Spleen (tissue), 11 donors: ENCODE data around the gene UBE2G1. TPM values are rescaled to one million over a fixed set of nuclear protein-coding genes. Genes with fewer than 3 reads are reported as not detected.
"Not testable (repeated sequence)": the region's sequence is repeated elsewhere in the genome, so short reads cannot be mapped to it uniquely, and the experiment has no call there.

ENCODE experiments used
- DNase-seq: peaks from one replicate; pipeline ENCODE4 v3.0.0-alpha.2; 2020
- H3K27ac ChIP-seq, 8 donors: fragments of 200-600 bp; sonication (generic) in 7 of 8; 1 replicate in 4 of 8; 2 replicates in 4 of 8; pipeline versions ENCODE4 v1.5.0 to v1.8.0; 2016 to 2021; ENCODE audit warnings: inconsistent platforms in 4 of 8, mild to moderate bottlenecking in 4 of 8, moderate library complexity in 1 of 8
- H3K27me3 ChIP-seq, 7 donors: fragments of 200-600 bp; sonication (generic) in 6 of 7; replicated peaks in 1 of 7; 1 replicate in 4 of 7; 2 replicates in 3 of 7; pipeline versions ENCODE4 v1.5.0 to v1.8.0; 2016 to 2021; ENCODE audit warnings: inconsistent platforms in 3 of 7, mild to moderate bottlenecking in 1 of 7
- H3K36me3 ChIP-seq, 6 donors: fragments of 200-600 bp; sonication (generic) in 5 of 6; 1 replicate in 4 of 6; 2 replicates in 2 of 6; pipeline versions ENCODE4 v1.5.0 to v1.8.0; 2016 to 2021; ENCODE audit warnings: inconsistent platforms in 2 of 6
- H3K4me1 ChIP-seq, 6 donors: fragments of 200-600 bp; sonication (generic) in 5 of 6; 1 replicate in 3 of 6; 2 replicates in 3 of 6; pipeline versions ENCODE4 v1.5.0 to v1.8.0; 2016 to 2021; ENCODE audit warnings: inconsistent platforms in 3 of 6
- H3K4me3 ChIP-seq, 8 donors: fragments of 200-600 bp; sonication (generic) in 7 of 8; 1 replicate in 4 of 8; 2 replicates in 4 of 8; pipeline versions ENCODE4 v1.5.0 to v1.8.0; 2016 to 2021; ENCODE audit warnings: inconsistent platforms in 4 of 8, mild to moderate bottlenecking in 4 of 8, moderate library complexity in 2 of 8
- H3K9me3 ChIP-seq, 8 donors: fragments of 200-600 bp; sonication (generic) in 7 of 8; 1 replicate in 4 of 8; 2 replicates in 4 of 8; pipeline versions ENCODE4 v1.5.0 to v1.8.0; 2016 to 2021; ENCODE audit warnings: inconsistent platforms in 4 of 8
- CTCF ChIP-seq, 11 experiments: fragments of 200-600 bp in 7 of 11; fragments of 450-650 bp in 4 of 11; sonication (generic) in 4 of 11; IDR thresholded peaks in 8 of 11; conservative IDR thresholded peaks in 3 of 11; 1 replicate in 7 of 11; 2 replicates in 4 of 11; pipeline versions ENCODE4 v1.4.0 to v1.8.0; 2016 to 2021; ENCODE audit warnings: antibody characterized with exemption in 11 of 11, inconsistent platforms in 4 of 11, mild to moderate bottlenecking in 1 of 11
- POLR2A ChIP-seq, 3 donors: fragments of 450-650 bp; IDR thresholded peaks; one replicate each; pipeline ENCODE4 v1.5.1; 2017; ENCODE audit warnings: antibody characterized with exemption in 3 of 3, mild to moderate bottlenecking in 1 of 3
- POLR2AphosphoS5 ChIP-seq, 3 donors: sonication (generic); formaldehyde crosslinking; IDR thresholded peaks; one replicate each; pipeline ENCODE4 v1.5.1; 2017; ENCODE audit warnings: antibody characterized with exemption in 3 of 3
- WGBS, 5 donors: extraction: QIAGEN DNeasy Blood & Tissue Kit in 3 of 5; methylation state at CpG; one replicate each; pipeline versions ENCODE4 v1.1.5 to v1.1.7; 2013 to 2018; 5-methylcytosine and 5-hydroxymethylcytosine counted together
- intact Hi-C: fragments of 100-400 bp; cut with DNase I; formaldehyde crosslinking; loops from one replicate; pipeline ENCODE4 v1.15.0; 2023; ENCODE audit warnings: low total_unique reads
- polyA plus RNA-seq, 3 donors: library from polyadenylated mRNA; stranded (reverse); fragments of 200-250 nt; gene quantifications; one replicate each; pipeline ENCODE4 v1.2.1, GENCODE V29; 2013
- total RNA-seq, 7 donors: library from RNA; depleted of rRNA in 3 of 7; stranded (reverse); fragments of >200 nt in 3 of 7; fragmentation: NEBNext Ultra II Directional in 4 of 7; extraction: Animal tissue kit (Norgen Biotek cat#: 25700) in 4 of 7; gene quantifications; one replicate each; pipeline versions ENCODE4 v1.1.0 to v1.2.1, GENCODE V29; 2016 to 2021
- donor health status: healthy with polysubstance abuse.
- donor health status: DM: no; HTN: no; CAD: no; lungs with moderate emphysema.
- donor health status: DM: no; HTN: no; CAD: no.
- donor health status: Bipolar disorder and iron deficiency.
- donor health status: healthy.
- donor health status: DM: no; HTN: no; CAD: no.
- donor health status: DM: yes; HTN: yes; CAD: no.

UBE2G1 gene
- total and polyA plus RNA-seq, 10 donors, result 10.7 to 59.7 (median 54.1) TPM

DNA sequence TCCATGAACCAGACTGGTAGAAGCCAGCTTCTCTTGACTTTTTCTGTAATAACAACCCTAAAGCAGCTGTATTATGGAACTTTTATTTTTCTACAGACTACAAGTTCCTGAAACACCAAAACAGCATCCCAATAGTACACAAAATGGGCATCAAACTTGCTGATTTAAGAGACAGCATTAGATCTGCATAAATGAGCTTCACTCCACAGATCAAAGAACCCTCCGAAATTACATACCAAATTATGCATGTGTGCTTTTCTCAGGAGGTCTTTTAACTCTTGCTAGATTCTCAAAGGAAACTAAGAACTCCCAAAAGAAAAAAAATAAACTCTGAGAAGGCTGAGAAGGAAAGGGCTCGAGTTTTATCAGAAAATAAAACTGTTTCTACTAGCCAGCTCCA lies 12.3 kb downstream of the UBE2G1 start:
- no peak for TF ChIP-seq CTCF (IDR thresholded peaks at IDR 0.05 in 8 of 11, conservative IDR thresholded peaks at IDR 0.05 in 3 of 11)
- TF ChIP-seq POLR2AphosphoS5 (IDR thresholded peaks at IDR 0.05), result no peak
- no peak for TF ChIP-seq POLR2A (IDR thresholded peaks at IDR 0.05)
- Histone ChIP-seq H3K27ac (peak overlapping the region in 1 of 8 donors; percentile 35), H3K27me3 (no peaks in the 10 kb centered on the region), H3K4me1 (peaks cover 9 to 98% (median 61%) of the 10 kb centered on the region in 6 donors), H3K4me3 (no peak overlapping the region), H3K36me3 (no peaks in the 10 kb centered on the region), H3K9me3 (no peaks in the 10 kb centered on the region)
- 53 to 68% (median 55%) methylated on average over 2 of the region's 2 CpGs for WGBS, 5 donors
- no peak for DNase-seq
- intact Hi-C loops, result no loop called here

DNA sequence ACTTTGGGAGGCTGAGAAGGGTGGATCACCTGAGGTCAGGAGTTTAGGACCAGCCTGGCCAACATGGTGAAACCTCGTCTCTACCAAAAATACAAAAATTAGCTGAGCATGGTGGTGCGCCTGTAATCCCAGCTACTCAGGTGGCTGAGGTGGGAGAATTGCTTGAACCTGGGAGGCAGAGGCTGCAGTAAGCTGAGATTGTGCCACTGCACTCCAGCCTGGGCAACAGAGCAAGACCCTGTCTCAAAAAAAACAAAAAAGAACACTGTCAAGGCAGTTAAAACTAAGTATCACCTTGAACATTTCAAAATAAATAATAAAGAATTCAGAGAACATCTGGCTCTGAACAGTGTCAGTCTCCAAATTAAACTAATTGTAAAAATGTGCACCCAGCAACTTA lies 16.3 kb downstream of the UBE2G1 start:
- WGBS, 5 donors, result 81 to 94% (median 92%) methylated on average over 2 of the region's 2 CpGs
- H3K4me3 ChIP-seq, H3K9me3 ChIP-seq, DNase-seq, H3K27me3 ChIP-seq, H3K36me3 ChIP-seq, H3K27ac ChIP-seq, intact Hi-C loops: not testable (repeated sequence)
- peaks cover 9 to 96% (median 48%) of the 10 kb centered on the region in 6 donors for H3K4me1 ChIP-seq

DNA sequence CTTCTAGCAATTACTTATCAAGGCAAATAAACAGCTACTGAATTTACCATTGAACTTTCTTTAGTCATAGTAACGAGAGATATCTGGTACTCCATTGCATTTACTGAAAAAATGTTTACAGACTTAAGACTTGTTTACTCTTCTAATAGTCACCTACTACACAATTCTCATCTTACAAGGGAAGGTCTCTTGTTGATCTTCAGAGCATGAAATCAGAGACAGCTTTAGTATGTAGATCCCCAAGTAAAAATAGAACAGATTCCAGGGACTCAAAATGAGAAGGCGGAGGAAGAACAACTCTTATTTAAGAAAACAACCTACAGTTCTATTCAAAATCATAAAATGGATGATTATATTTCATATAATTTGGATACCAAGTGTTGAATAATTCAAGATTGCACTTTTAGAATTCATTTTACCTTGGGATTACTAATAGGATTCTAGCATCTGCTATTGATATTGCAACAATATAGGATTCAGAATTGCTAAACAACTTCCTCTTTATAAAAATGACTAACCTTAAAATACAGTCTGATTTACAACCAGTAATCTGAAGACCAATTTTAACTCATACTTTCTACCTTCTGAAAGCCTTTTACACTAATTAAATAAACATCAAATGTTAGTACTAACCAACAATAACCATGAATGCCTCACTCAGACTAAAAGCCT lies 20.8 kb downstream of the UBE2G1 start:
- 86 to 94% (median 91%) methylated on average over 2 of the region's 2 CpGs for WGBS, 5 donors
- TF ChIP-seq POLR2AphosphoS5 (IDR thresholded peaks at IDR 0.05) (no peak), POLR2A (IDR thresholded peaks at IDR 0.05) (no peak), CTCF (IDR thresholded peaks at IDR 0.05 in 8 of 11, conservative IDR thresholded peaks at IDR 0.05 in 3 of 11) (no peak)
- Histone ChIP-seq H3K4me3 (no peak overlapping the region), H3K27ac (no peak overlapping the region), H3K36me3 (peaks cover 0 to 9% (median 0%) of the 10 kb centered on the region in 6 donors), H3K9me3 (no peaks in the 10 kb centered on the region), H3K4me1 (peaks cover 4 to 94% (median 44%) of the 10 kb centered on the region in 6 donors), H3K27me3 (no peaks in the 10 kb centered on the region)
- intact Hi-C loops, result no loop called here
- no peak for DNase-seq

- TF ChIP-seq CTCF (IDR thresholded peaks at IDR 0.05 in 8 of 11, conservative IDR thresholded peaks at IDR 0.05 in 3 of 11) (no peak), POLR2AphosphoS5 (IDR thresholded peaks at IDR 0.05) (no peak), POLR2A (IDR thresholded peaks at IDR 0.05) (no peak)
- Histone ChIP-seq H3K4me1 (peaks cover 7 to 94% (median 43%) of the 10 kb centered on the region in 6 donors), H3K27me3 (no peaks in the 10 kb centered on the region), H3K36me3 (peaks cover 0 to 9% (median 0%) of the 10 kb centered on the region in 6 donors), H3K4me3 (no peak overlapping the region), H3K27ac (no peak overlapping the region), H3K9me3 (no peaks in the 10 kb centered on the region)
- WGBS, 5 donors, result 77 to 93% (median 85%) methylated on average over 1 of the region's 1 CpG
- DNase-seq, result no peak
- intact Hi-C loops, result no loop called here
These were observed 21.5 kb downstream of the UBE2G1 start for GRCh38 chr17:4344926-4345325.
